HL-60 (cell line): ENCODE measurements around the gene LYAR.

Source experiments
- DNase-seq, 2 experiments: peaks; one replicate each; pipeline ENCODE4 v3.0.0-alpha.2; 2010 to 2020; ENCODE audit warnings: low read depth in 1 of 2, low spot score in 1 of 2
- H3K27ac ChIP-seq: fragments of 250-450 bp; sonication (Bioruptor Pico); replicated peaks from 2 replicates; pipeline ENCODE4 v1.5.1; 2020; ENCODE audit warnings: mild to moderate bottlenecking, moderate library complexity
- H3K27me3 ChIP-seq: fragments of 250-450 bp; sonication (Bioruptor Pico); 2 replicates; pipeline ENCODE4 v1.5.1; 2021; ENCODE audit warnings: mild to moderate bottlenecking, moderate library complexity; ENCODE audit not compliant: insufficient read depth, poor library complexity, severe bottlenecking
- H3K4me3 ChIP-seq: replicated peaks from 2 replicates; pipeline ENCODE4 v1.5.1; 2011; ENCODE audit warnings: mild to moderate bottlenecking, control low read depth, low read length; ENCODE audit not compliant: insufficient read depth
- CTCF ChIP-seq: IDR thresholded peaks from one replicate; pipeline ENCODE4 v1.5.1; 2011; ENCODE audit warnings: low read length, control low read depth, inconsistent platforms; ENCODE audit not compliant: insufficient read depth
- GABPA ChIP-seq: IDR thresholded peaks from 2 replicates; pipeline ENCODE4 v1.6.1; 2012; ENCODE audit warnings: low read depth
- POLR2AphosphoS5 ChIP-seq: IDR thresholded peaks from 2 replicates; pipeline ENCODE4 v1.6.1; 2012; ENCODE audit warnings: low read depth
- REST ChIP-seq: IDR thresholded peaks from 2 replicates; pipeline ENCODE4 v1.6.1; 2012; ENCODE audit warnings: low read depth; ENCODE audit not compliant: insufficient replicate concordance
- SPI1 ChIP-seq: IDR thresholded peaks from 2 replicates; pipeline ENCODE4 v1.6.1; 2012; ENCODE audit warnings: low read depth, mild to moderate bottlenecking, borderline replicate concordance

Gene LYAR

GRCh38 chr4:4329496-4329895 lies 39.5 kb upstream of the LYAR start:
- TF ChIP-seq GABPA (no peak), CTCF (no peak), REST (no peak), SPI1 (no peak), POLR2AphosphoS5 (no peak)
- Histone ChIP-seq H3K27ac (no peak overlapping the region), H3K4me3 (no peak overlapping the region), H3K27me3 (no peaks in the 10 kb centered on the region)
- no peak for DNase-seq

GRCh38 chr4:4328840-4329239 lies 38.9 kb upstream of the LYAR start:
- no peak for TF ChIP-seq POLR2AphosphoS5
- TF ChIP-seq REST = no peak
- no peak for TF ChIP-seq SPI1
- no peak for TF ChIP-seq GABPA
- no peak for TF ChIP-seq CTCF
- no peak overlapping the region for H3K4me3 ChIP-seq
- no peaks in the 10 kb centered on the region for H3K27me3 ChIP-seq
- DNase-seq = no peak
- H3K27ac ChIP-seq = no peak overlapping the region

- H3K27me3 ChIP-seq = no peaks in the 10 kb centered on the region
- TF ChIP-seq POLR2AphosphoS5 (no peak), GABPA (no peak), CTCF (no peak), REST (no peak), SPI1 (no peak)
- no peak overlapping the region for H3K27ac ChIP-seq
- no peak for DNase-seq
- H3K4me3 ChIP-seq = no peak overlapping the region
These were observed 38.3 kb upstream of the LYAR start for GRCh38 chr4:4328206-4328605.
